Umbilical cord (tissue), 2 donors: ENCODE measurements around the gene ATP13A2. TPM values are rescaled to one million over a fixed set of nuclear protein-coding genes. Genes with fewer than 3 reads are reported as not detected.

Experiments used
- DNase-seq: peaks from one replicate; pipeline ENCODE4 v3.0.0-alpha.2; 2015; ENCODE audit warnings: low spot score
- total RNA-seq: library from RNA; depleted of rRNA; stranded (reverse); fragments of >200 nt; gene quantifications from one replicate; pipeline ENCODE4 v1.2.3, GENCODE V29; 2014; ENCODE audit warnings: low replicate concordance; ENCODE audit not compliant: insufficient read depth

The ATP13A2 gene
- total RNA-seq, 1 donor from 2014 or later, result 33.9 TPM

DNA sequence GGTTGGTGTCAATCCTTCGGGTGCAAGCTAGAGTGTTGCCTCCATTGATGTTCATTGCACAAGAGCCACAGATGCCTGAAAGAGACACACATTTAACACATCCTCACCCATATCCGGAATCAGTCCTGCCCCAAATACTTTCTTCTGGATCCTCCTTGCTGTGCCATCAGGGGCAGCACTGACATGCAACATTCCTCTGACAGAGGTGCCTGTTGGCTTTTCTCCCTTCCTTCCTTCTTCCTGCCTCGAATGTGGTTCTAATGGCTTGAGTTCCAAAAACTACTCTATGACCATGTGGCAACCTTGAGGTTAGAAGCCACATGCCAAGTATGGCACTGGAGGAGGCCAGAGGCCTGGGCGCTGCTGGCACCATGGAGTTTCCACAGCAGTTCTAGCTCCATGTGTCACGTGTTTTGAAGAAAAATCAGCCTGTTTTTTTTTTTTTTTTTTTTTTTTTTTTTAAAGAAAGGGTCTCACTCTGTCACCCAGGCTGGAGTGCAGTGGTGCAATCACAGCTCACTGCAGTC is 17.0 kb upstream of the ATP13A2 start:
- DNase-seq, result no peak

DNA sequence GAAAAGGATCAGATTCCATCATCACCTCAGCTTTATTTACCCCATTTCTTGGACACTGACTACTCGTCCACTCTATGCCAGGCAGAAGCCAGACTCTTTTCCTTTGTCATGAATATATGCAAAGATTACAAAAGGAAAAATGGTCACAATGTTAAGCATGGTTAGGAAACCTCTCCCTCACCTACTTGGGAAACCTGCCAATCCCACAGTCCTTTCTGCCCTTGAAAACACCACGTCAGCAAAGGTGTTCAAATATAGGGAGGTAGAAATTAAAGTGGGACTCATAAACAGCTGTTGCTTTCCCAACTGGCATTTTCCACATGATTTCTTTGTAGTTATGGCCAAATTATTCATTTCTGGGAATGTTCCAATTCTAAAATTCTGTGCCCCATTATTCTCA is 16.2 kb upstream of the ATP13A2 start:
- no peak for DNase-seq

DNA sequence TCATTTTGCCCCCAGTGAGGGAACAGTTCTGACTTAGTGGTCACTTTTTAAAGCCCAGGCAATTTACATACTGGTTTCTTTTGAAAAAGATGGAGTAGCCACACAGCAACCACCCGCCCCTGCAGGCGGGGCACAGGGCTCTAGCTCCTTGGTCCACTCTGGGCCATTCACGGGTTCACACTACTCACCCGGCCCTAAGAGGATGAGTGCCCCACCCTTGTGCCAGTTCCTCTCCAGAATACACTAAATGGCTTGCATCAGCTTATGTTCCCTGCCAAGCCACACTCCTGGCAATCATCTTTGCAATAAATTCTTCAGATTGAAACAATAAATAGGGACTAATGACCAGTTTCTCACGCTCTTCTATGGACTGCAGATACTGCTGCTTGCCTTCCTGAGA is 15.7 kb upstream of the ATP13A2 start:
- no peak for DNase-seq

DNA sequence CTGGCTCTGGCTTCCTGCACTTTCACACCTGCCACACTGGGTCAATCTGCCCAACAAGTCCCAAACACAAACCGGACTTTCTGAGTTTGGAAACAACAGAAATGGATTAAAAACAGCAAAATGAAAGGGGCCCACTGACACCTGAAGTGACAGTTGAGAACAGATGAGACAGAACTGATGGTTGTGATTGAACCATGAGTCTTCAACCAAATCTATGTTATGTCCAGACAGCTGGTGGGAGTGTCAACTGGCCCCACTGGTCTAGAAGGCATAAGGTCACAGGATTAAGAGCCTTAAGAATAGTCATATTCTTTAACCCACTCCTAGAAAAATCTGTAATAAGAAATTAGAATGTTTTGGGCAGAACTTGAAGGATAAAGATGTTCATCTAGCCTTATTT is 13.0 kb upstream of the ATP13A2 start:
- no peak for DNase-seq

DNA sequence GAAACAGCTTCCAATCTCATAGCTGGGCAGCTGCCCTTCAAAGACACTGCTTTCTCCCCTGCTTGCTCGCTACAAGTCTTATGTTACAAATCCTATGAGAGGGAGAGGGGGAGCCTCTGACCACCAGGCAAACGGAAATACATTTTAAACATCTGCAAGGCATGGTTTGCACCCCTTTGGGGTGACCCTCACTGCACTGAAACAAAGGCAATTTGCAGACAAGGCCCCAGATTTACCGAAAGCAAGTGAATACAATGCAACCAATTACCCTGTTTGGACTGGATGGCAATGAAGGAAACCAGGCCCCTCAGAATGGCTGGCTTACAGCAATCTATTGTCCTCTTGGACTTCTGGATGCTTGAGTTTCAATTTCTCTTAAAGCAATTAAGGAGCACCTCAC is 11.8 kb upstream of the ATP13A2 start:
- no peak for DNase-seq

DNA sequence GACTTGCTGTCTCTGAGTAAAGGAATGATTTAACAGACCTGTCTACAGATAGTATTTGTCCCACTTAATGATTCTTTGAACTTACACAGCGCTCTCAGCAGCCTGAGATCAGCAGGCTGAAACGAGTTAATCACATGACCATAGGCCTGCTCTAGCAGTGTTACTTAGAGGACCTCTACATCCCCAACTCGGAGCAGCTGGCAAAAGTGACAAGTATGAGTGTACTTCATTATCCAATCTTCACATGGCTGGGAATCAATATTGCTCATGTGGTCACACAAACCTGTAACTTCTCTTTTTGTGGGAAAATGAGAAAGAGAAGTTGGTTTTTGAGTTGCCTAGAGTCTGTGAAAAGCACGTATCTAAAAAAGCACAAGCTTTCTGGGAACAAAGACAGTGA is 11.4 kb upstream of the ATP13A2 start:
- DNase-seq, result no peak

DNA sequence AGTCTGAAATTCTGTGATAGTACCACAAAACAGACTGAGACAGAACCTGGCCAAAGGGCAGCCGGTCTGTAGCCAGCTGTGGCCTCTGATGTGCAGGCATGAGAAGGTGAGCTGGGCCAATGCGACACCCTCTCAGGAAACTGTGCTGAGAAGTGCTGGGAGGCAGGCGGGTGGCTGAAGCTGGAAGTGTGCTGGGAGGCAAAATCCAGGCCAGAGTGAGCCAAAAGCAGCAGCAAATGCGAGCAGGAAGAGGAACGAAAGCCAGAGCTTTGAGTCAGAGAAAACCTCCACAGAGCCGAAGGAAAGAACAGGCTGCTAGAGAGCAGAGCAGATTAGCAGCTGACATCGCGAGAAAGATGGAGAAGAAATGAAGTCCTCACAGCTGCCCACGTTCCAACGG is 10.2 kb upstream of the ATP13A2 start:
- no peak for DNase-seq

DNA sequence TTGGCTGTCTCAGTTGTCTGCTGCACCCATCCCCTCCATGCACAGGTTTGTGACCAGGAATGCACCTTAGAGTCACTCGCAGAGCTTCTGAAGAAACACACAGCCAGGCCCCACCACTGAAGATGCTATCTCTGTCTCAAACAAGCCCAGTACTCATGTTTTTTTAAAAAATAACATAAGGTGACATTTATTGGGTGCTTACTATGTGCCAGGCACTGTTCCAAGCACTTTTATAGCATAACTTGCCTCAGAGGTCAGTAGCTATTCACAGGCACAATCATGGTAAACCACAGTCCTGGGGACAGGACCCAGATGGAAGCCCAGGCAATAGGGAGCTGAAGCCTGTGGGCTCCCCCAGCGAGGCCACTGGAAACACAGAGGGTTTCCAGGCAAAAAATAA is 8.8 kb upstream of the ATP13A2 start:
- no peak for DNase-seq

DNA sequence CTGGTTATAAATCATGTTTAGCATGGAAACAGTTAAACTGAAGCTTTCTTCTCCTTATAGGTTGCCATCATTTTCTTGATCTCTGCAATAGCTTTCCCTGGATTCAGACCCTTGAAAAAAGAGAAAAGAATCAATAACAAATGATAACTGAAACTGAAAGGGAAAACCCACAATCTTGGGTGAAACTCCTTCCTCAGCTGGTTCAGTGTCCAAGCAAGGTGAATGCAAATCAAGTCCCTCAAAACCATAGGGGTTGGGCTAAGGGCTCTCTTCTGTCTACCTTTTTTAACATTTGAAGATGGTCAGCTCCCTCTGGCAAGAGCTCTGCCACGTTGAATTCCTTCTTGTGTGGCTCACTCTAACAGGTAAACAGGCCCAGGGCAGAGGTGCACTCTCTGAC is 7.1 kb upstream of the ATP13A2 start:
- DNase-seq, result no peak

DNA sequence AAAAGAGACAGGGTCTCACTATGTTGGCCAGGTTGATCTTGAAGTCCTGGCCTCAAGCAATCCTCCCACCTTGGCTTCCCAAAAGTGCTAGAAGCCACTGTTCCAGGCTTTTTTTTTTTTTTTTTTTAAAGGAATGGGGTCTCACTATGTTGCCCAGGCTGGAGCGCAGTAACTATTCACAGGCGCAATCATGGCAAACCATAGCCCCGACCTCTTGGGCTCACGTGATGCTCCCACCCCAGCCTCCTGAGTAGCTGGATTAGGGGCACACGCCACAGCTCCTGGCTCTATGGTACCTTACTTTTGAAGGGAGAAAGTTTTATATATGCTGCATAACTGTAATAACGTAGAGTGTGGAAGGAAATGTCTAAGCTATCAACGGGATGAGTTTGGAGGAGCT is 5.7 kb upstream of the ATP13A2 start:
- DNase-seq, result no peak

DNA sequence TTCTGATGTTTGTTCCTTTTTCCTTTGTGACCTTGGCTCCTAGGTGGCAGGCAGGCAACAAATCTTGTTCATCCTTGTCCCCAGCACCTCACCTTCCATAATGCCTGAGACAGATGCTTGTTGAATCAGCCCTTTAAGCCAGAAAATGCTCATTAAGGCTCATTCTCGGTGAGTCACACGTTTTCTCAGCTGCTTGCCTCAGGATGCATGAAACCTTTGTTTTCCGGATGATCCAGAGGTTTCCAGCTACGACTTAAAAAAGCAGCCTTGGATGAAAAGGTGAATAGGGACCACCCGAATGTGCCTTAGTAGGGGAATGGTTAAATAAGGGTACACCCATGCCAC is 4.6 kb upstream of the ATP13A2 start:
- no peak for DNase-seq

DNA sequence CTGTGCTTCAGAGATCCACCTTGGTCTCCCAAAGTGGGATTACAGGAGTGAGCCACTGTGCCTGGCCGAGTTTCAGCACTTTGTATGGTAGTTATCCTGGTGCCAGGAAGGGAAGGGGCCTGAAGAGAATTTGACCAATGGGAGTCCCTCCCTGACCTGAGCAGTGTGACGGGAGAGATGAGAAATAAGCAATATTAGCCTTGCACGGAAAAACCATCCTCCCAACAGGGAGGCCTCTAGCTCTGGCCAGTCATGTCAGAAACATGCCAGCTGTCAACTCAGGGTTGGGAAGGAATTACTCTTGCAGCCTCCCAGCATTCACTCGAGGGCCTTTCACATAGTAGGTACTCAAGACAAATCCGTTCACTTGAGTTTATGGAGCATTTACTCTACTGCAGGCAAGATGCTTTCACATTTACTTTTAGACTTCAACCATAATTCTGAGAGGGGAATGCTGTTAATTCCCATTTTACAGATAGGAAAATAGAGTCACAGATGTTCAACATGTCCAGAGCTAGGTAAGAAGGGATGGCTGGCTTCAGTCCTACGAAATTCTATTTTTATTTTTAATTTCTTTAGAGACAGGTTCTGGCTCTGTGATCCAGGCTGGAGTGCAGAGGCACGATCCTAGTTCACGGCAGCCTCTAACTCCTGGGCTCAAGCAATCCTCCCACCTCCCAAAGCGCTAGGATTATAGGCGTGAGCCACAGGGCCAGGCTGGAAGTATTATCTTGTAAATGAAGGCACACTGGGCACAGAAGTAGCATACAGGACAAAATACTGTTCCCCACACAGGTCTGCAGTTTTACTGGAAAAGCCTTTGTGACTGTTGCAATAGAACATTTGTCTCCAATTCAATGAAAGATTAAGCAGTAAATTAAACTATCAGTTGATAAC is 3.2 kb upstream of the ATP13A2 start:
- no peak for DNase-seq

DNA sequence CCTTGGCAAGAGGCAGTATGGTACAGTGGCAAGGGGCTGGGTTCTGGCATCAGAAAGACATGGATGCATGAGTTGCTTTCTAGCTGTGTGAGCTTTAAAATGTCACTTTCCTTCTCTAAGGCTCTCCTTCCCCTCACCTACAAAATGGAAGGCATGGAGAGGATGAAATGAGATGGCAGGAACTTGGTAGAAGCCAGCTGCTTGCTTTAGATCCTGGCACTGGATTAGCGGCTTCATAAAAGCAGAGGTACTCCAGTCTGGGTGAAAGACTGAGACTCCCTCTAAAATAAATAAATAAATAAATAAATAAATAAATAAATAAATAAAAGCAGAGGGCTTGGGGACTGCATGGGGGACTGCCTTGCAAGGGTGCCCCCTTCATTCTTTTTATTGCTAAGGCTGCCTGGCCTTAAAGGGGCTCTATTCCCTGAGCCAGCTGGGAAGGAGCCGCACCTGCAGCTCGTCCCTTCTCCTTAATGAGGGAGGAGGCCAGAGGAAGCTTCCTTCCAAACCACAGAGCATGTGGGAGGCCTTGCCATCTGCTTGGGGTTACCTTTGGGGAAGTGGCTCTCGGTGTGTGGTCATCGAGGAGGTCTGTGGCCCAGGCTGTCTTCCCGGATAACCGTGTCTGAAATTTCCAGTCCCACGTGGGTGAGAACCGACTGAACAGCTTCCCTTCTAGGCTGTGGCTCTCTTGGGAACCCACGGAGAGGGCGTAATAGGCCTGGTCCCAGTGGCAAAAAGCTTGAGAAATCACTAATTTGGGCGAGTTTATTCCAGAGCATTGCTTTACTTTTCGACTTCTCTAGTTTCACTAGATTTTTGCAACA is 2.0 kb upstream of the ATP13A2 start:
- DNase-seq, result no peak

DNA sequence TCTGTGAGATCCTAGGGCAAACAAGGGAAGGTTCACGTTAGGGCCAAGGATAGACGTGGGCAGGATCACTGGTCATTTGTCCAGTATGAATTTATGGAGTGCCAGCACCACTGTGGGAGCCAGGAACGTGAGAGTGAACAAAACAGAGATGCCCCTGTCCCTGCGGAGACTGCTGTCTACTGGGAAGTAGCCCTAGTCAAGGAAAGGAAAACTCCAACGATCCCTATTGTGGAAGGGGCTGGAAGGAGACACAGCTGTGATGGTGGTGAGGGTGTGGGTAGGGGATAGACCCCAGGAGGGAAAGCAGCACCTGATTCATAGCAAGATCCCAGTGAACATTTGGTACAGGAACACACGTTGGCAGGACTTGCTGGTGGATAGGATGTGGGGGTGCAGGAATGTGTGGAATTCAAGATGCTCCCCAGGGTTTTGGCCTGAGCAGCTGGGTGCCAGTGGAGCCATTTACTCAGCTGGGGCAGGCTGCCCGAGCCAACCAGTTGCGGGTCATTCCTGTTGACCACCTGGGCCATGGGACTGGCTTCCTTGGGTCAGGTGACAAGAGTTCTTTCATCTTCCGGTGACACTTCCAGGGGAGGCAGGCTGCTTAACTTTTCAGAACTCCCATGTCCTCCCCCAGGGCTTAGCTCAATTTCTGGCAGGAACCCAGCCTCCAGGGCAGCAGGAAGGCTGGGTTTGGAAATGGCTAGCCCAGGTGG is 1.2 kb upstream of the ATP13A2 start:
- no peak for DNase-seq

DNA sequence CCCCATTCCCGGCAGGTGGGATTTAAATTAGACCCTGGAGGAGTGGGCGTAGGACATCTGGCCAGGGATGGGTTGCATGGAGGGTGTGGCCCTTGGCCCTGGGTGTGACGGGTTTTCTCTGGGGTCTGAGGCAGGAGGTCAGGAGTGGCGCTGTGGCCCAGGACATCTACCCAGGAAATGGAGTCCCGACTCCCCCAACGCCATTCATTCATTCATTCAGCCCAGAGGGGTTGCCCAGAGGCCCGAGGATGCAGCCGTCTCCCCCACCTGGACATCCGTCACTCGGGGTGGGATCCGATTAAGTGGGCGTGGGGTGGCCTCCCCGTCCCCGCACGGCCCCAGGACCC is 663 bp downstream of the ATP13A2 start:
- no peak for DNase-seq

DNA sequence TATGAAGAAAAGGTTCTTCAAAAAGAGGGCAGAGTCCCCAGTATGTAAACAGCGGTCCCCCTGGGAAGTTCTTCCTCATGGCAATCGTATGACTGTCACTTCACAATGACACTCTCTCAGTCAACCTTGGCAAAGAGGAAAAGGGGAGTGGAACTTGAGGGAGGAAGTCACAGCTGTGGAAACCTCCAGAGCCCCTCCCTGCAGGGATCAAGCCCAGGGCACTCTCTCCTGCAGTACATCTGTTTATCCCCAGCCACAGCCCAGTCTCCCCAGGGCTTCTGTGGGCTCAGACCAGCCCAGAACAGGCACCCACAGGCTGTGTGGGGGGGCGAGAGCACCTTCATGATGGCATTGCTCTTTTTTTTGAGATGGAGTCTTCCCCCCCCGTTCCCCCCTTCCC is 2.0 kb downstream of the ATP13A2 start:
- DNase-seq, result peak; percentile 18

DNA sequence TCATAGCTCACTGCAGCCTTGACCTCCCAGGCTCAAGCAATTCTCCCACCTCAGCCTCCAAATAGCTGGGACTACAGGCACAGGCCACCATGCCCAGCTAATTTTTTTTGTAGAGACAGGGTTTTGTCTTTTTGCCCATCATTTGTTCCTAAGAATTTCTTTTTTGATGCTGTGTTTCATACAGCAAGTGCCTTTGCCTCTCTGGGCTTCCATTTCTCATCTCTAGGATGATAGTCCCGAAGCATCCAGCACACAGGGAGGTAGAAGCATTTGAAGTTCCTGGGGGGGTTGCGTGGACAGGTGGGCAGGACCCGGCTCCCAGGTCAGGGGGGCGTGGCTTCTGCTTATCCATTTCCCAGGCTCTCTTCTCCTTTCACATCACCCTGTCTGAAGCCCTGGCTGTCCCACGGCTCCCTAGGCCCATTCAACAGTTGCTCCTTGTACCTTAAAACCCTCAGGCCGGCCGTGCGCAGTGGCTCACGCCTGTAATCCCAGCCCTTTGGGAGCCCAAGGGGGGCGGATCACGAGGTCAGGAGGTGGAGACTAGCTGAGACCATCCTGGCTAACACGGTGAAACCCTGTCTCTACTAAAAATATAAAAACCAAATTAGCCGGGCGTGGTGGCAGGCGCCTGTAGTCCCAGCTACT is 3.4 kb downstream of the ATP13A2 start:
- no peak for DNase-seq

DNA sequence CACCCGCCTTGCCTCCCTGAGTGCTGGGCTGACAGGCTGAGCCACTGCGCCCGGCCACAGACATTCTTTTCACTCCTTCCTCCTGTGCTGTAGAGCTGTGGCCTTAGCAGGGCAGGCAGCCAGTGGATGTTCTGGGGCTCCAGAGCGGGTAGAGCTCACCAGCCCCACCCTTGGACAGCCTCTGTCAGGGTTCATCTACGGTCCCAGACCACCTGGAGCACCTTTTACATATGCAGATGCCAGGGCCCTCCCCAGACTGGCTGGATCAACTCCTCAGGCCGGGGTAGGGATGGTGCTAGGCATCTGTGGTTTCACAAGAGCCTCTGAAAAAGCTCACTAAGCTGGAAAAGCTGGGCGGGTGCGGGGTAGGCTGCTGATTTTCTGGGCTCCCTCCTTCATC is 4.6 kb downstream of the ATP13A2 start:
- peak; percentile 30 for DNase-seq

DNA sequence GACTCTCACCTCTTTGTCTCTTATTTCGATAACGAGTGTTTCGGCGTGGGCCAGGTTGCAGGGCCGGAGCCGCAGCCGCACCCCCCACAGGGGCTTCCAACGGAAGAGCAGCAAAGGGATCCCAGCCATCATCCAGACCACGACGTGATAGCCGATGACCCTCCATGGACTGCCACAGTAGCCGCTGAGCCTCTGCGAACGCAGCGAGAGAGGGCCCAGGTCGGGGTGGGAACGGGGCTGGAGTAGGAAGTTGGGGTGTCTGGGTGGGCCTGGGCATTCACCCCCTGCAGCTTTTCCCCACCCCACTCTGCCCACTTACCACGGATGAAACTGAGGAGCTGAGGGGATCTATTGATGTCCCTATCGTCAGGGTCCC is 6.4 kb downstream of the ATP13A2 start:
- no peak for DNase-seq

DNA sequence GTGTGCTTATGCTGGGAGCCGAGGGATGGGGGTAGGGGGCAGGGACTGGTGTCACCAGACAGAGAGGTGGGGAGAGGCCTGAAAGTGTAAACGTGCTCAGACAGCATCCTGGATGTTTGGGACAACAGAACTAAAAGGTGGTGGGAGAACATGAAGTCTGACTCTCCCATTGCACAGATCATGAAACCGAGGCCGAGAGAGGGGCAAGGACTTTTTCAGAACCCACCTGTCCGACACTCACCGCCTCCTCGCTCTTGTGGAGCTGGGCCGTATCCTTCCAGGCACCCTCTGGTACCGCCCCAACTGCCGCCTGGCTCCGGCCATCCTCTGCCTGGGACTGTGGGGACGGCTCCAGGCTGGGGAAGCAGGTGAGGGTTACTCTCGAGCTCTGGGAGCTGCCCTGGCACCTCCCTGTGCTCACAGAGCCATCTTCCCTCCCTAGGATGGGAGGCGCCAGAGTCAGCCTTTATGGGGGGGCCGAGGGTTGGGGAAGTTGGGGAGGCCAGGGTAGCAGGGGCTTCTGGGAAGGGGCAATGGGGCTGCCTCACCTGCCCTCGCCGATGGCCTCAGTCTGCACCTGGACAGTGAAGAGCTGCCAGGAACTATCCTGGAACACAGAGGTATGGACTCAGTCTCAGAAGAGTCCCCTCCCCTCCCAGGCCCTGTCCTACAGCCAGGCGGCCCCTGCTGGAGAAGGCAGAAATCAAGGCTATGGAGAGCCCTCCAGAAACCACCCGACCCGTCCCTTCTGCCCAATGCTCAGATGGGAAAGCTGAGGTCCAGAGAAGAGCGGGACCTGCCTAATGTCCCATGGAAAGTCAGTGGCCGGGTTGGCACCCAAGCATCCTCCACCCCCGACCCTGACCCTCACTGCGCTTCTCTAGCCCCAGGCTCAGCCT is 7.0 kb downstream of the ATP13A2 start:
- DNase-seq, result no peak

DNA sequence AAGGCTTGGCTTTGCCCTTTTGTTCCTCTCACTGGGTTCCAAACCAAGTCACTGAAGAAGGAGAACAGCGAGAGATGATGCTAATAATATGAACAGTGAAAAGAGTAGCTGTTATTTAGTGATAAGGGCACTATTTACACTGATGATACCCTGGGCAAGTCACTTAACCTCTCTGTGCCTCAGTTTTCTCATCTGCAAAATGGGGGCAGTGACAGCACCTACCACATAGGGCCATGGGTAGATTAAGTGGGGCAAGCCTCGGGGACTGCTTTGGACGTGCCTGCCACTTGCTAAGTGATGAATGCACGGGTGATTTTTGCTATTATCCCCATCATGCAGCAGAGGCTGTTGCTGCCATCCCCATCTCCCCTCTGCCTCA is 9.2 kb downstream of the ATP13A2 start:
- DNase-seq, result no peak
